ENCODE results near the gene KIF12.
"Not testable (repeated sequence)": the region's sequence is repeated elsewhere in the genome, so short reads cannot be mapped to it uniquely, and the experiment has no call there.

DNA sequence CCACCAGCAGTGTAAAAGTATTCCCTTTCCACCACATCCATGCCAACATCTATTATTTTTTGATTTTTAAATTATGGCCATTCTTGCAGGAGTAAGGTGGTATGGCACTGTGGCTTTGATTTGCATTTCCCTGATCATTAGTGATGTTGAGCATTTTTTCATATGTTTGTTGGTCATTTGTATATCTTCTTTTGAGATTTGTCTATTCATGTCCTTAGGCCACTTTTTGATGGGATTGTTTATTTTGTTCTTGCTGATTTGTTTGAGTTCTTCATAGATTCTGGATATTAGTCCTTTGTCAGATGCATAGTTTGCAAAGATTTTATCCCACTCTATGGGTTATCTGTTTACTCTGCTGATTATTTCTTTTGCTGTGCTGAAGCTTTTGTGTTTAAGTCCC lies 55.4 kb downstream of the KIF12 start:
- TF ChIP-seq, protein P1, sequence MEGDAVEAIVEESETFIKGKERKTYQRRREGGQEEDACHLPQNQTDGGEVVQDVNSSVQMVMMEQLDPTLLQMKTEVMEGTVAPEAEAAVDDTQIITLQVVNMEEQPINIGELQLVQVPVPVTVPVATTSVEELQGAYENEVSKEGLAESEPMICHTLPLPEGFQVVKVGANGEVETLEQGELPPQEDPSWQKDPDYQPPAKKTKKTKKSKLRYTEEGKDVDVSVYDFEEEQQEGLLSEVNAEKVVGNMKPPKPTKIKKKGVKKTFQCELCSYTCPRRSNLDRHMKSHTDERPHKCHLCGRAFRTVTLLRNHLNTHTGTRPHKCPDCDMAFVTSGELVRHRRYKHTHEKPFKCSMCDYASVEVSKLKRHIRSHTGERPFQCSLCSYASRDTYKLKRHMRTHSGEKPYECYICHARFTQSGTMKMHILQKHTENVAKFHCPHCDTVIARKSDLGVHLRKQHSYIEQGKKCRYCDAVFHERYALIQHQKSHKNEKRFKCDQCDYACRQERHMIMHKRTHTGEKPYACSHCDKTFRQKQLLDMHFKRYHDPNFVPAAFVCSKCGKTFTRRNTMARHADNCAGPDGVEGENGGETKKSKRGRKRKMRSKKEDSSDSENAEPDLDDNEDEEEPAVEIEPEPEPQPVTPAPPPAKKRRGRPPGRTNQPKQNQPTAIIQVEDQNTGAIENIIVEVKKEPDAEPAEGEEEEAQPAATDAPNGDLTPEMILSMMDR (conservative IDR thresholded peaks at IDR 0.05; ENCODE audit: low read depth in 2 of 2) = not testable (repeated sequence)
- not testable (repeated sequence) for TF ChIP-seq POLR2AphosphoS5 (IDR thresholded peaks at IDR 0.05; ENCODE audit: low read depth); STAT1 (IDR thresholded peaks at IDR 0.05; ENCODE audit: unreplicated experiment)
